B cell (primary cell): Measurements from ENCODE around the gene CDIPT.

Experiments used
- EZH2 ChIP-seq: IDR thresholded peaks from 2 replicates; pipeline ENCODE4 v1.6.1; 2012; ENCODE audit warnings: borderline replicate concordance, low read depth, mild to moderate bottlenecking, moderate library complexity, low read length; ENCODE audit not compliant: insufficient read depth, poor library complexity, severe bottlenecking
- TF ChIP-seq, protein P1 (sequence below): fragments of 200-600 bp; IDR thresholded peaks from one replicate; pipeline ENCODE4 v1.8.0; 2022; ENCODE audit warnings: antibody characterized with exemption, mild to moderate bottlenecking

DNA sequence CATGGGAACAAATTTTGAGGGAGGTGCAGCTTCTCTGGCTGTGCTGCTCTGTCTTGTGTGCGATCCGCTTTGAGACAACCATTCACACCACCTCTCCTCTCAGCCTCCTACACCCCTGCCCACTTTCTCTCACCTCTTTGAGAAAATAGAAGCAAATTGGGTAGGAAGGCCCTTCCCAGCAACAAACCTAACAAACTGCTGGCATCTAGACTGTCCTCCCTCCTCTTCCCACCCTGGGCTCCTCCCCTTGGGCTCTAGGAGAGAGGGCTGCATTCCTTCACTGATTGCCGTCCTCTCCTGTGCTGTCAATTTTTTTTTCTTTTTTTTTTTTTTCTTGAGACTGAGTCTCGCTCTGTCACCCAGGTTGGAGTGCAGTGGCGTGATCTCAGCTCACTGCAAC is 13.5 kb downstream of the CDIPT start:
- TF ChIP-seq, protein P1, sequence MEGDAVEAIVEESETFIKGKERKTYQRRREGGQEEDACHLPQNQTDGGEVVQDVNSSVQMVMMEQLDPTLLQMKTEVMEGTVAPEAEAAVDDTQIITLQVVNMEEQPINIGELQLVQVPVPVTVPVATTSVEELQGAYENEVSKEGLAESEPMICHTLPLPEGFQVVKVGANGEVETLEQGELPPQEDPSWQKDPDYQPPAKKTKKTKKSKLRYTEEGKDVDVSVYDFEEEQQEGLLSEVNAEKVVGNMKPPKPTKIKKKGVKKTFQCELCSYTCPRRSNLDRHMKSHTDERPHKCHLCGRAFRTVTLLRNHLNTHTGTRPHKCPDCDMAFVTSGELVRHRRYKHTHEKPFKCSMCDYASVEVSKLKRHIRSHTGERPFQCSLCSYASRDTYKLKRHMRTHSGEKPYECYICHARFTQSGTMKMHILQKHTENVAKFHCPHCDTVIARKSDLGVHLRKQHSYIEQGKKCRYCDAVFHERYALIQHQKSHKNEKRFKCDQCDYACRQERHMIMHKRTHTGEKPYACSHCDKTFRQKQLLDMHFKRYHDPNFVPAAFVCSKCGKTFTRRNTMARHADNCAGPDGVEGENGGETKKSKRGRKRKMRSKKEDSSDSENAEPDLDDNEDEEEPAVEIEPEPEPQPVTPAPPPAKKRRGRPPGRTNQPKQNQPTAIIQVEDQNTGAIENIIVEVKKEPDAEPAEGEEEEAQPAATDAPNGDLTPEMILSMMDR, result no peak
- no peak for TF ChIP-seq EZH2
